Stomach (tissue), 4 donors: Measurements from ENCODE around the gene RHOT1.

Source experiments
- CTCF ChIP-seq, 7 experiments: fragments of 450-650 bp in 4 of 7; fragments of 200-600 bp in 3 of 7; sonication (generic) in 3 of 7; IDR thresholded peaks; one replicate each; pipeline ENCODE4 v1.5.1; 2016 to 2019; ENCODE audit warnings: antibody characterized with exemption in 7 of 7, control low read depth in 2 of 7, mild to moderate bottlenecking in 1 of 7
- POLR2A ChIP-seq, 4 donors: fragments of 450-650 bp; IDR thresholded peaks; one replicate each; pipeline ENCODE4 v1.6.1; 2016; ENCODE audit warnings: antibody characterized with exemption in 4 of 4, control low read depth in 2 of 4, mild to moderate bottlenecking in 1 of 4, moderate library complexity in 1 of 4

DNA sequence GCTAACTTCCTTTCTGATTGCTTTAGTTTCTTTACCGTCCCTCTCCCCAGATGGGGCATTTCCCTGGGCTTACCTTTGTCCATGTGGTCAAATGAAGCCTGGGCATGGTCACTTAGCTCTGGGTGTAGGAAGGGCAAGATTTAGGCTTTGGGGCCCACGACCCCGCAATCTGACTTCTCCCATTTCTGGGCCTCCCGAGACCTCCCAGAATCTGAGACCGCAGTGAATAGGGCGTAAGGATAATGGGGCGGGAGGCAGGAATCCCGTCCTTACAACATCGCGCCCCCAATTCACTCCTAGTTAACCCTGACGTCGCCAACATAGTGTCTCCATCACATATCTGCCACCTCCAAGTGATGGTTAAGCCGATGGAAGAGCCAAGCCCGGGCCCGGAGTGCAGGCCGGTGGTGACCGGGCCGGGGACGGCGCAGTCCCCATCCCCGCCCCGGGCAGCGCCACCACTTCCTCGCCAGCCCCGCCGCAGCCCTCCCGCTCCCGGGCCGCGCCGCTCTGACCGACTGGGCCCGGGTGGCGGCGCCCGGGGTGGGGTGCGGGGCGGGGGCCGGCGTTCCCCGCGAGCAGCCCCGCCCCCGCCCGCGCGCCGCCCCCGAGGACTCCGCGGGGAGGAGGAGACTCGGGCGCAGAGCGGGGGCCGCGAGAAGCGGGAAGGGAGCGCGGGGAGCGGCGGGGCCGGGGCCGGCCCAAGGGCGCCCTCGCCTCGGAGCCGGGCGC is 123.1 kb downstream of the RHOT1 start, which contains the start of gene RHBDL3:
- no peak for TF ChIP-seq CTCF (IDR thresholded peaks at IDR 0.05)
- no peak for TF ChIP-seq POLR2A (IDR thresholded peaks at IDR 0.05)
